ENCODE measurements around the gene SMARCB1. TPM values are rescaled to one million over a fixed set of nuclear protein-coding genes. Genes with fewer than 3 reads are reported as not detected.

Gene SMARCB1
- total RNA-seq, 1 experiment from 2014 or later, result 80.2 TPM

GRCh38 chr22:23767303-23767672 lies 19.5 kb upstream of the SMARCB1 start:
- POLR2A ChIA-PET (ENCODE audit: unreplicated experiment), result no interaction called here

GRCh38 chr22:23767673-23768548 lies 18.9 kb upstream of the SMARCB1 start, which contains the start of gene CHCHD10:
TSS of gene CHCHD10 (minus strand) at chr22:23767972. CDS start at chr22:23767874, 98 bp downstream.
- peak within 1 kb of the TSS; percentile 96 for H3K4me3 ChIP-seq
- H2AFZ ChIP-seq, result peak within 1 kb of the TSS; percentile 99
- intact Hi-C loops (cut with micrococcal nuclease; ENCODE audit: unreplicated experiment), result loop anchor here (5.0 kb wide), 1 partner anchor 89 kb away; the partner anchor contains the start of gene SLC2A11
- DNase-seq, result peak; percentile 62 to 73
- peaks cover 28% of the 10 kb centered on the region for H4K20me1 ChIP-seq (ENCODE audit: insufficient read depth)
- H3K36me3 ChIP-seq (ENCODE audit: low read depth), result peaks cover 4% of the 10 kb centered on the region; the same call in 1 of the 2 replicates
- no peaks in the 10 kb centered on the region for H3K9me3 ChIP-seq (ENCODE audit: insufficient read depth, low read depth)
- H3K79me2 ChIP-seq (ENCODE audit: low read depth), result peaks cover 10% of the 10 kb centered on the region
- CTCF ChIA-PET, result interaction anchor here (1.0 kb wide), 1 partner anchor 82 kb away, joined by 4 read pairs; no protein-coding TSS in a partner anchor
- H3K4me2 ChIP-seq, result peak within 1 kb of the TSS; percentile 98
- H3F3A ChIP-seq (ENCODE audit: insufficient read depth, low read depth), result peaks cover 27% of the 10 kb centered on the region; the same call in 1 of the 2 replicates
- POLR2A ChIA-PET (ENCODE audit: unreplicated experiment), result no interaction called here
- no peaks in the 10 kb centered on the region for H3K27me3 ChIP-seq (ENCODE audit: insufficient read depth, low read depth)
- H3K27ac ChIP-seq, result no peak within 1 kb of the TSS
- TF ChIP-seq EZH2 (IDR thresholded peaks at IDR 0.05; ENCODE audit: low read depth) (no peak), CTCF (conservative IDR thresholded peaks at IDR 0.05) (peak; percentile 81)
- H3K4me1 ChIP-seq (replicated peaks; ENCODE audit: insufficient read depth), result peaks cover 22% of the 10 kb centered on the region
- no TSS peak for BruUV-seq (replicated peaks)
- H3K9me2 ChIP-seq (ENCODE audit: insufficient read depth), result no peaks in the 10 kb centered on the region

More at GRCh38 chr22:23767303-23767672, 19.5 kb upstream of the SMARCB1 start:
- no TSS peak for BruUV-seq (replicated peaks)
- peaks cover 28% of the 10 kb centered on the region for H4K20me1 ChIP-seq (ENCODE audit: insufficient read depth)
- H3K4me3 ChIP-seq, result peak overlapping the region; percentile 96
- H3K4me1 ChIP-seq (replicated peaks; ENCODE audit: insufficient read depth), result peaks cover 22% of the 10 kb centered on the region
- no peak for TF ChIP-seq EZH2 (IDR thresholded peaks at IDR 0.05; ENCODE audit: low read depth)
- TF ChIP-seq CTCF (conservative IDR thresholded peaks at IDR 0.05), result no peak
- peak overlapping the region; percentile 98 for H3K4me2 ChIP-seq
- CTCF ChIA-PET, result interaction anchor here (1.0 kb wide), 1 partner anchor 82 kb away, joined by 4 read pairs; no protein-coding TSS in a partner anchor
- no peaks in the 10 kb centered on the region for H3K9me2 ChIP-seq (ENCODE audit: insufficient read depth)
- no peak for DNase-seq
- no peaks in the 10 kb centered on the region for H3K27me3 ChIP-seq (ENCODE audit: insufficient read depth, low read depth)
- peak overlapping the region; percentile 99 for H2AFZ ChIP-seq
- peaks cover 27% of the 10 kb centered on the region; the same call in 1 of the 2 replicates for H3F3A ChIP-seq (ENCODE audit: insufficient read depth, low read depth)
- intact Hi-C loops (cut with micrococcal nuclease; ENCODE audit: unreplicated experiment), result loop anchor here (5.0 kb wide), 1 partner anchor 90 kb away; the partner anchor contains the start of gene SLC2A11
- no peak overlapping the region for H3K27ac ChIP-seq
- peaks cover 10% of the 10 kb centered on the region for H3K79me2 ChIP-seq (ENCODE audit: low read depth)
- H3K9me3 ChIP-seq (ENCODE audit: insufficient read depth, low read depth), result no peaks in the 10 kb centered on the region
- H3K36me3 ChIP-seq (ENCODE audit: low read depth), result peaks cover 4% of the 10 kb centered on the region; the same call in 1 of the 2 replicates

DNA sequence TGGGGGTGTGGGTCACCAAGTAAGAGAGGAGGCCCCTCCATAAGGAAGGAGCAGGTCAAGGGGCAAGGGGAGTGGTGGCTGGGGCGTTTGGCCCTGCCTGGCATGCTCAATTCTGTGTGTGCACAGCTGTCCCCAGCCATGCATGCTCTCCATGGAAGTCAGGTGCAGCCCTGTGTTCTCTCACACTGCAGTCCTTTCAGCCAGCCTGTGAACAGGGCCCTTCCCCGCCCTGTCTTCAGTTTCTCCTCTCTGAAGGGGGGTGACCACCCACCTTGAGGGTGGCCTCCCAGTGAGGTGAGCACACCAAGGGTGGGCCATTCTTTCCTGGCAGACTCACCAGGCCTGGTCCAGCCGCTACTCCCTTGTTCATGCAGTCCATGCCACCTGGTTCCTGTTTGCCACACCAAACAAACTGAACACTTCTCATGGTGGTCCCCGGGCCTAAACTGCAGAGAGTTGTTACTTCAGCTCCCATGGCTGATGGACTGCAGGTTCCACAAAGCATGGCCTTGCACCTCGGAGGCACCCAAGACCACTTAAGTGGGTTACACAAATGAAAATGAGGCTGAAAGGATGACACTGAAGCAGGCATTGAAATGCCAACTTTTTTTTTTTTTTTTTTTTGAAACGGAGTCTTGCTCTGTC lies 17.3 kb upstream of the SMARCB1 start:
- Histone ChIP-seq H3K79me2 (ENCODE audit: low read depth) (peaks cover 10% of the 10 kb centered on the region), H3K4me1 (replicated peaks; ENCODE audit: insufficient read depth) (peaks cover 22% of the 10 kb centered on the region), H3F3A (ENCODE audit: insufficient read depth, low read depth) (peaks cover 28% of the 10 kb centered on the region; the same call in 1 of the 2 replicates), H3K9me3 (ENCODE audit: insufficient read depth, low read depth) (no peaks in the 10 kb centered on the region), H2AFZ (no peak overlapping the region), H3K4me3 (no peak overlapping the region), H3K4me2 (no peak overlapping the region), H3K27me3 (ENCODE audit: insufficient read depth, low read depth) (no peaks in the 10 kb centered on the region), H3K27ac (no peak overlapping the region), H3K36me3 (ENCODE audit: low read depth) (peaks cover 4% of the 10 kb centered on the region; the same call in 1 of the 2 replicates), H3K9me2 (ENCODE audit: insufficient read depth) (no peaks in the 10 kb centered on the region), H4K20me1 (ENCODE audit: insufficient read depth) (peaks cover 20% of the 10 kb centered on the region)
- no peak for DNase-seq
- intact Hi-C loops (cut with micrococcal nuclease; ENCODE audit: unreplicated experiment), result loop anchor here (5.0 kb wide), 1 partner anchor 88 kb away; the partner anchor contains the start of gene SLC2A11
- POLR2A ChIA-PET (ENCODE audit: unreplicated experiment), result no interaction called here
- TF ChIP-seq CTCF (conservative IDR thresholded peaks at IDR 0.05) (no peak), EZH2 (IDR thresholded peaks at IDR 0.05; ENCODE audit: low read depth) (no peak)
- BruUV-seq (replicated peaks), result no TSS peak
- CTCF ChIA-PET, result interaction anchor here (0.7 kb wide), 1 partner anchor 54 kb away, joined by 6 read pairs; no protein-coding TSS in a partner anchor
